Stimulated activated CD8-positive, alpha-beta memory T cell treated with anti-CD3 and anti-CD28 coated beads, Interleukin-12 subunit alpha, Interleukin-12 subunit beta, amount 100 ng/mL, for 24 hours (primary cell): ENCODE measurements around the gene TMEM255B.

Source experiments
- DNase-seq: peaks from one replicate; pipeline ENCODE4 v3.0.0-alpha.2; 2020; ENCODE audit errors: extremely low read depth

Gene TMEM255B

GRCh38 chr13:113768018-113768905, 9.2 kb downstream of the TMEM255B start:
- DNase-seq: no peak

- DNase-seq: no peak
Observed at GRCh38 chr13:113769106-113769505, 10.1 kb downstream of the TMEM255B start.

GRCh38 chr13:113769881-113770280, 10.9 kb downstream of the TMEM255B start:
- DNase-seq: no peak

GRCh38 chr13:113770441-113770840, 11.4 kb downstream of the TMEM255B start:
- DNase-seq: no peak

- no peak for DNase-seq
Observed at GRCh38 chr13:113770937-113771336, 11.9 kb downstream of the TMEM255B start.

GRCh38 chr13:113771709-113772331, 12.8 kb downstream of the TMEM255B start:
- DNase-seq: no peak

- DNase-seq: no peak
Observed at GRCh38 chr13:113774177-113775107, 15.4 kb downstream of the TMEM255B start.

- no peak for DNase-seq
Observed at GRCh38 chr13:113775451-113776145, 16.6 kb downstream of the TMEM255B start.

- DNase-seq: no peak
Observed at GRCh38 chr13:113776231-113777125, 17.5 kb downstream of the TMEM255B start.

GRCh38 chr13:113777311-113778260, 18.6 kb downstream of the TMEM255B start:
- no peak for DNase-seq

GRCh38 chr13:113781571-113781970, 22.5 kb downstream of the TMEM255B start:
- DNase-seq: no peak

- no peak for DNase-seq
Observed at GRCh38 chr13:113782472-113782871, 23.4 kb downstream of the TMEM255B start.

- no peak for DNase-seq
Observed at GRCh38 chr13:113783200-113783881, 24.3 kb downstream of the TMEM255B start.

- DNase-seq: no peak
Observed at GRCh38 chr13:113783966-113784644, 25.1 kb downstream of the TMEM255B start.

- no peak for DNase-seq
Observed at GRCh38 chr13:113784645-113785024, 25.6 kb downstream of the TMEM255B start.

- no peak for DNase-seq
Observed at GRCh38 chr13:113785051-113786010, 26.3 kb downstream of the TMEM255B start.

- DNase-seq: no peak
Observed at GRCh38 chr13:113786262-113786841, 27.3 kb downstream of the TMEM255B start.
